Measurements from ENCODE around the gene TSPAN14. TPM values are rescaled to one million over a fixed set of nuclear protein-coding genes. Genes with fewer than 3 reads are reported as not detected.

The TSPAN14 gene
- total RNA-seq, 2 donors from 2014 or later = 24.2 to 34.7 TPM

- Histone ChIP-seq H3K4me3 (no peak overlapping the region), H3K9me3 (no peaks in the 10 kb centered on the region), H3K27me3 (no peaks in the 10 kb centered on the region), H3K36me3 (no peaks in the 10 kb centered on the region), H3K4me1 (peaks cover 0 to 24% of the 10 kb centered on the region in 2 donors), H3K27ac (no peak overlapping the region)
- DNase-seq (ENCODE audit: low spot score) = no peak
- TF ChIP-seq CTCF (IDR thresholded peaks at IDR 0.05) = peak in 1 of 2 donors; percentile 54
Observed at GRCh38 chr10:80443531-80443974, 10.6 kb upstream of the TSPAN14 start.

- DNase-seq (ENCODE audit: low spot score) = no peak
- no peaks in the 10 kb centered on the region for H3K9me3 ChIP-seq
- H3K27ac ChIP-seq = no peak overlapping the region
- peaks cover 0 to 24% of the 10 kb centered on the region in 2 donors for H3K4me1 ChIP-seq
- no peaks in the 10 kb centered on the region for H3K36me3 ChIP-seq
- H3K27me3 ChIP-seq = no peaks in the 10 kb centered on the region
- no peak for TF ChIP-seq CTCF (IDR thresholded peaks at IDR 0.05)
- no peak overlapping the region for H3K4me3 ChIP-seq
Observed at GRCh38 chr10:80444124-80444523, 10.0 kb upstream of the TSPAN14 start.

- H3K36me3 ChIP-seq = no peaks in the 10 kb centered on the region
- H3K27me3 ChIP-seq = no peaks in the 10 kb centered on the region
- H3K9me3 ChIP-seq = no peaks in the 10 kb centered on the region
- peaks cover 0 to 24% of the 10 kb centered on the region in 2 donors for H3K4me1 ChIP-seq
- no peak for DNase-seq (ENCODE audit: low spot score)
- H3K27ac ChIP-seq = no peak overlapping the region
- TF ChIP-seq CTCF (IDR thresholded peaks at IDR 0.05) = peak; percentile 50 to 84
- H3K4me3 ChIP-seq = no peak overlapping the region
Observed at GRCh38 chr10:80444646-80445319, 9.3 kb upstream of the TSPAN14 start.

GRCh38 chr10:80447436-80448190, 6.5 kb upstream of the TSPAN14 start:
- no peak overlapping the region for H3K27ac ChIP-seq
- H3K4me3 ChIP-seq = no peak overlapping the region
- no peak for TF ChIP-seq CTCF (IDR thresholded peaks at IDR 0.05)
- H3K27me3 ChIP-seq = no peaks in the 10 kb centered on the region
- H3K9me3 ChIP-seq = no peaks in the 10 kb centered on the region
- DNase-seq (ENCODE audit: low spot score) = no peak
- peaks cover 0 to 31% of the 10 kb centered on the region in 2 donors for H3K4me1 ChIP-seq
- no peaks in the 10 kb centered on the region for H3K36me3 ChIP-seq

- no peaks in the 10 kb centered on the region for H3K9me3 ChIP-seq
- TF ChIP-seq CTCF (IDR thresholded peaks at IDR 0.05) = no peak
- H3K4me1 ChIP-seq = peaks cover 0 to 38% of the 10 kb centered on the region in 2 donors
- no peak for DNase-seq (ENCODE audit: low spot score)
- H3K4me3 ChIP-seq = no peak overlapping the region
- no peaks in the 10 kb centered on the region for H3K27me3 ChIP-seq
- H3K27ac ChIP-seq = no peak overlapping the region
- H3K36me3 ChIP-seq = no peaks in the 10 kb centered on the region
Observed at GRCh38 chr10:80448209-80448942, 5.7 kb upstream of the TSPAN14 start.
